ENCODE results near the gene IGSF23.

Gene IGSF23

GRCh38 chr19:44642377-44642776 is 29.0 kb downstream of the IGSF23 start:
- no peak for DNase-seq

- peak; percentile 72 for DNase-seq
Observed at GRCh38 chr19:44643605-44644401, 30.4 kb downstream of the IGSF23 start, which contains the start of gene PVR. Gene PVR (plus strand): TSS chr19:44643910. CDS start chr19:44644097, 187 bp downstream.

GRCh38 chr19:44644402-44645016 is 31.1 kb downstream of the IGSF23 start:
- no peak for DNase-seq

- no peak for DNase-seq
Observed at GRCh38 chr19:44645407-44646048, 32.2 kb downstream of the IGSF23 start.

GRCh38 chr19:44646049-44646416 is 32.7 kb downstream of the IGSF23 start:
- DNase-seq: no peak

- no peak for DNase-seq
Observed at GRCh38 chr19:44647144-44647543, 33.8 kb downstream of the IGSF23 start.

- DNase-seq: peak; percentile 48
Observed at GRCh38 chr19:44648631-44649251, 35.4 kb downstream of the IGSF23 start.

GRCh38 chr19:44649578-44650145 is 36.3 kb downstream of the IGSF23 start:
- peak; percentile 48 for DNase-seq

- no peak for DNase-seq
Observed at GRCh38 chr19:44653343-44653742, 40.0 kb downstream of the IGSF23 start.

- no peak for DNase-seq
Observed at GRCh38 chr19:44653977-44654774, 40.8 kb downstream of the IGSF23 start.

- peak; percentile 7 for DNase-seq
Observed at GRCh38 chr19:44657211-44657921, 44.0 kb downstream of the IGSF23 start.

GRCh38 chr19:44658069-44658733 is 44.8 kb downstream of the IGSF23 start:
- no peak for DNase-seq

- peak; percentile 15 for DNase-seq
Observed at GRCh38 chr19:44660081-44660480, 46.7 kb downstream of the IGSF23 start.

GRCh38 chr19:44661205-44661604 is 47.8 kb downstream of the IGSF23 start:
- DNase-seq: no peak

GRCh38 chr19:44661904-44662303 is 48.5 kb downstream of the IGSF23 start:
- DNase-seq: no peak

GRCh38 chr19:44662691-44663385 is 49.5 kb downstream of the IGSF23 start:
- DNase-seq: no peak

- DNase-seq: no peak
Observed at GRCh38 chr19:44663996-44664395, 50.6 kb downstream of the IGSF23 start.

- DNase-seq: no peak
Observed at GRCh38 chr19:44664976-44665375, 51.6 kb downstream of the IGSF23 start.

- DNase-seq: no peak
Observed at GRCh38 chr19:44666852-44667556, 53.6 kb downstream of the IGSF23 start.

Data from NCI-H2029 (cell line).